Measurements from ENCODE around the gene RRH.
"Not testable (repeated sequence)": the region's sequence is repeated elsewhere in the genome, so short reads cannot be mapped to it uniquely, and the experiment has no call there.

The RRH gene, protein sequence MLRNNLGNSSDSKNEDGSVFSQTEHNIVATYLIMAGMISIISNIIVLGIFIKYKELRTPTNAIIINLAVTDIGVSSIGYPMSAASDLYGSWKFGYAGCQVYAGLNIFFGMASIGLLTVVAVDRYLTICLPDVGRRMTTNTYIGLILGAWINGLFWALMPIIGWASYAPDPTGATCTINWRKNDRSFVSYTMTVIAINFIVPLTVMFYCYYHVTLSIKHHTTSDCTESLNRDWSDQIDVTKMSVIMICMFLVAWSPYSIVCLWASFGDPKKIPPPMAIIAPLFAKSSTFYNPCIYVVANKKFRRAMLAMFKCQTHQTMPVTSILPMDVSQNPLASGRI

DNA sequence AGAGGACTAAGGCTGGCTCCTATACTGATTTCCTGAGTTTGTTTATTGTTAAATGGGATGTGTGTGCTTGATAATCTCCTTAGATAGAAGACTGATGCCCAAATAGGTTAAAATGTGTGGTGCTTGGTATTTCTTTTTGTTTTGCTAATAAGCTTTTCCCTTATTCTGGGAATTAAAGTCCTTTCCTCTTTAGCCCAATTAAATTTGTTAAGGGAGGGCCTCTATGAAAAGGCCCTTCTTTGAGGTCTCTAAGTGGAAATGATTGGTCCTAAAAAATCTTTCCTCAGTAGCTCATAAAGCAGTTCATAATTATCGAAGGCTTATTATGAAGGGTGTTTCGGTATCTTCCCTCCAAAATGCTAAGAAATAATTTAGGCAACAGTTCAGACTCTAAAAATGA is at the start of gene RRH:
TSS of gene RRH (plus strand) at position 301 of the 400 bp plus-strand sequence. CDS start at position 357, 56 bp downstream.
- in situ Hi-C loops (cut with MboI; ENCODE audit: low sequenced_read_pairs), result no loop called here

DNA sequence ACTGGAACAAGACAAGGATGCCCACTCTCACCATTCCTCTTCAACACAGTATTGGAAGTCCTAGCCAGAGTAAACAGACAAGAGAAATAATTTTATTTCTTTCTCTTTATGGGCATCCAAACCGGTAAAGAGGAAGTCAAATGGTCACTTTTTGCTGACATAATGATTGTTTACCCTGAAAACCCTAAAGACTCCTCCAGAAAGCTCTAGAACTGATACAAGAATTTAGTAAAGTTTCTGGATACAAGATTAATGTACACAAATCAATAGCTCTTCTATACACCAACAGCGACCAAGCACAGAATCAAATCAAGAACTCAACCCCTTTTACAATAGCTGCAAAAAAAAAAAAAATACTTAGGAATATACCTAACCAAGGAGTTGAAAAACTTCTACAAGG is 45.7 kb upstream of the RRH start:
- in situ Hi-C loops (cut with MboI; ENCODE audit: low sequenced_read_pairs), result not testable (repeated sequence)

DNA sequence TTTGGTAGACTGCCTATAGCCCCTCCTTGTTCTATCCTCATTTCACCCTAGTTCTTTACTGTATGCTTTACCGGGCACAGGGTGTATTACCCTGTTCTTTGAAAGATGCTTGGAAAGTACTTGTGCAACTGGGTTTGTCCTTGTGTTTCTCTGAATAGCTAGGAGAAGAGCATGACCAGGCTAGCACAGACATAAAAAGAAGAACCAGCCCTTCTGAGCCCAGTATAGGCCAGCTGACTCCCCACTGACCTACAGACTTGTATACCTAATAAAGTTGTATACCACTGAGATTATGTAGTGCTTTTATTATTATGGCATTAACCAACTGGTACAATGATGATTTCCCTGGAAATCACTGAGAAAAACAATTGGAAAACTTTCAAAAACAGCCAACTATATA is 40.9 kb upstream of the RRH start:
- in situ Hi-C loops (cut with MboI; ENCODE audit: low sequenced_read_pairs), result no loop called here

DNA sequence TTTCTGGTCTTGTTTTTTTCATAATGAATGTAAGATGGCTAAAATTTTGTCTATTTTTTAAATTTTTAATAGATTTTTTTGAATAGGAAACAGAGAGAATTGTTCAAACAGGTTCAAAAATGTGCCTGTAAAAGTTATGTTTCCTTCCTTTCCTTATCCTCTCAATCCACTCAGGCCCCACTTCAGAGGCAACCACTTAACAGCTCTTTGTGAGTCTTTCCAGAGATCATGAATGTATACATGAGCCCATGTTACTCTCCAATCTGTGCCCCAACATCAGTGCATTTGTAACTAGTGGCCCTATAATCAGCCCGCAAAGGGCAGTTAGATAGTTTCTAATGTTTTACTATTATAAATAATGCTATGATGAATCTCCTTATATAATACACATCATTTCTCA is 40.0 kb upstream of the RRH start:
- in situ Hi-C loops (cut with MboI; ENCODE audit: low sequenced_read_pairs), result no loop called here

DNA sequence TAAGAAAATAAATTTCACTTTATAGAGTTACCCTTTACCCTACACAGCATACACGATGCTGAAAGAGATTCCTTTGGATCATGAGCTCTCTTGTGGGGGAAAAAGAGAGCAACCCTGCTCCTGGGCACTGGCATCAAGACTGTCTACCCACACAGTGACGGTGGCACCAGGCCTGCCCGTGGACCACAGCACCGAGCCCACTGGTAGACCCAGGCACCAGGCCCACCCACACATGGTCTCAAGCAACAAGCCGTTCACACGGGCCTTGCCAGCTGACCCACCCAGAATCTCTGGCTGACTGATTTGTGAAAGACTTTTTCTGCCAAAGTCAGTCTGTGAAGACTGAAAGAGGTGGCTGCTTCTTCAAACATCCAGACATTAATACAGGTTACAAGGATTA is 32.7 kb upstream of the RRH start:
- in situ Hi-C loops (cut with MboI; ENCODE audit: low sequenced_read_pairs), result no loop called here

DNA sequence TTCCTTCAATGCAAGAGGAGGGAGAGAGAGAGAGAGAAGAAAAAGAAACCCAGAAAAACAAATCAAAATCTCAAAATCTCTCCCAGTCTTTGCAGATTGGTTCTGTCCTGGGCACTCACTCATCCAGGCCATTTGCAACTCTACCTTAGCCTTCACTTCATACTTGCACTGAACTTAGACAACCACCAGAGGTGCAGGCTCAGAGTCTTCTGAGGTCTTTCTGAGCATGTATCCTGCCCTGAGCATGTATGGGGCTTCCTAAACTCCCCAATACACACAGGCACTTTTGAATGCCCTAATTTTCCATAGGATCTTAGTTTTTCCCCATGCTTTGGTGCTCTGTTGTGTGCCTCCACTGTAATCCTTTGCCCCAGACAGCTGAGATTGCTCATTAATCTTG is 28.9 kb upstream of the RRH start:
- in situ Hi-C loops (cut with MboI; ENCODE audit: low sequenced_read_pairs), result no loop called here

DNA sequence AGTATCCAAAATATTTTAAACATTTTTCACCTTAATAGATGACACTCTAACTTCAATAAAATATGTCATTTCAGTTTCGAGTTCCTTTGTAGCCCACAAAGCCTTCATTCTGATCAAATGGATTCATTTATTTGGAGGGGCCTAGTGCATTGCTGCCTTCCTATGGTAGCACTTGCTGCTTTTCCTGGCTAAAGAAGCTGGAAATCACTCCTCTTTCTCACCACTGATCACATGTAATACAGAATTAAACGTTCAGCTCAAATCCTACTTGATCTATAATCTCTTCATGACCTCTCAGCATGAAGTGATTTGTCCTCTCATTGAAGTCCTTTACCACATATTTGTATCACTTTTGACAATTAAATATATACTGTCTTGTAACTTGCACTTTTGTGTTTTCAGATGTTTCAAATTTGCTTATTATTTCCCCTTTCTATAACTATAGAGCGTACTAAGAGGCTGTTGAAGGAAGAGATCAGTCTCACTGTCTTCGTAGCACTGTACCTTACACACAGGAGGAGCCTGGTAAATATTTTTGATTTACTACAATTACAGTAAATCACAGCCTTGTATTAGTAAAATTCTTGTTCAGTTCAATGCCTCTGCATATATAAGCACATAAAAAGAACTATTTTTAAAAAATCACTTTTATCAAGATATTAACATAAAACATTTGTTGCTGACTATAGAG is 26.5 kb upstream of the RRH start:
- in situ Hi-C loops (cut with MboI; ENCODE audit: low sequenced_read_pairs), result no loop called here

DNA sequence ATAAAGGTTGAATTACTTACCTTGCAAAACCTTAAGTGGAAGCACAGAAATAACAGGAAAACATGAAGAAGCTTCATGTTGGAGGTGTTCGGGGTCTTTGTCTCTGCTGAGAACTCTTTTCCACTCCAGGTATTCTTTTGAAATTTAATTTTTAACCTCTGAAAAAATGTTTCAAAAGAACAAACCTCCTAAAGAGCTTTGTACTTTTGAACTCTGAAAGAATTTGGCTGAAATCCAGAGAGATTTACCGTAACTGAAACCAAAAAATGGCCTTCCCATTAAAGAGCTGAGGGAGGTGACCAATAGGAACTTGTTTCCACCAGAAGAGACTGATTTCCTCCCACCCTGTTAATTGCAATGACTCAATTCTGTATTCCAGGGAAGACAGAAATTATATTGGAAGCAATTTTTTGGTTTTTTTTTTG is 25.9 kb upstream of the RRH start, which contains the start of gene CFI:
TSS of gene CFI (minus strand) at position 105 of the 425 bp plus-strand sequence. CDS start at position 77, 28 bp downstream.
- in situ Hi-C loops (cut with MboI; ENCODE audit: low sequenced_read_pairs), result no loop called here

DNA sequence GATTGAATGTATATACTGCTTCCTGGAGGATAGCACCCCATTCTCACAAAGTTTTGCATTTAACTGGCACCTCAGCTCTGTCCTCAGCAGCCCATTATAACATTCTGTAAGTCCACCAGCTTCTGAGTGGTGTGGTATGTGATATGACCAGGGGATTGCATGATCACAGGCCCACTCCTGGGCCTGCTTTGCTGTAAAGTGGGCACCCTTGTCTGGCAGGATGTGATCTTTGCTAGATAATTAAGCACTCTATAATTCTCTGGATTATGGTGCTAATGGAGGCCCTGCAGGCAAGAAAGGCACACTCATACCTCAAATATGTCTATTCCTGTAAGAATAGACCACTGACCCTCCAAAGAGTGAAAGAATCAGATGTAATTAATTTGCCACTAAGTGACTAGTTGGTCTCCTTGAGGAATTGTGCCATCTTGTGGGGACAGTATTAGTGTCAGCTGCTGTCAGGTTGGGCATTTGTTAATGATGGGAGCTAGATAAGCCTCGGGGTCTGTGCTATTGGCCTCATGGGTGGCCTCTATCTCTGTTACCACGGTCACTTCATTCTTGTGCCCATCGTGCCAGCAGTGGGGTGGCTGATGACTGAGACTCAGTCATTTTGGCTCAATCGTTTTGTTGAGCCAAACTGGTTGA is 23.7 kb upstream of the RRH start:
- in situ Hi-C loops (cut with MboI; ENCODE audit: low sequenced_read_pairs), result no loop called here

DNA sequence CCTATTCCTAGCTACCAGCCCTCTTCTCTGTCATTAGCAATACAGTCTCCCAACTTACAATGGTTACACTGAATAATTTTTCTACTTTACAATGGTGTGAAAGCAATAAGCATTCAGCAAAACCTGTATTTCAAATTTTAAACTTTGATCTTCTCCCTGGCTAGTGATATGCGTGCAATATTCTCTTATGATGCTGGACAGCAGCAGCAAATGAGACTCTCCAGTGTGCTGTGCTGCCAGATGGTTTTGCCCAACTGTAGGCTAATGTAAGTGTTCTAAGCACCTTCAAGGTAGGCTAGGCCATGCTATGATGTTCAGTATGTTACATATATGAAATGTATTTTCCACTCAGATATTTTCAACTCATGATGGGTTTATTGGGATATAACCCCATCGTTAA is 18.1 kb upstream of the RRH start:
- in situ Hi-C loops (cut with MboI; ENCODE audit: low sequenced_read_pairs), result loop anchor here (10.0 kb wide), 1 partner anchor 385 kb away; no protein-coding TSS in a partner anchor

DNA sequence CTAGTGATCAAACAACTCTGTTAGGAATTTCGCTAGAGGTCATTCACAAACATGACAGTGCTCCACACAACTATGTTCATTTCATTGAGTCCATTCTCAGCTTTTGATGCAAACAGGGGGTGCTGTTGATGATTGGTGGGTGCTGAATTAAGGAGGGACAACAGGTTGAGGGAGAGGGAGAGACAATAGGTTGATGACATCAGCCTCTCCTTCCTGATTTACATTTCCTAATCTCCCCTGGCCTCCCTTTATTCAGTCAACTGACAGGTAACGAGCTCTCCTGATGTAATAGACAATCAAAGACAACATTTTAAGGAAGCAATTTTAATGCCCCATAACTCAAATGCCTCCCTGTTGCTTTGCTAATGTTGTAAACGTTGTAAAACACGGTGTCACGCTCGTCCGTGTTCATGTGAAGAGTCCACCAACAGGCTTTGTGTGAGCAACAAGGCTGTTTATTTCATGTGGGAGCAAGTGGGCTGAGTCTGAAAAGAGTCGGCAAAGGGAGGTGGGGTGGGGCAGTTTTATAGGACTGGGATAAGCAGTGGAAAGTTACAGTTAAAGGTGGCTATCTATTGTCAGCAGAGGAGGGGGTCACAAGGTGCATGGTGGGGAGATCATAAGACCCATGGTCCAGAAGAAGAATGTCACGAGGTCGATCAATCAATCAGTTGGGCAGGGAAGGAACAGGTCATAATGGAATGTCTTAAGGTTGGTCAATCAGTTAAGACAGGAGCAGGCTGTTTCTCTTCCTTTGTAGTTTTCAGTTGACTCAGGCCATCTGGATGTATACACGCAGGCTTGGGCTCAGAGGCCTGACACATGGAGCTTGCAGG is 17.0 kb upstream of the RRH start:
- in situ Hi-C loops (cut with MboI; ENCODE audit: low sequenced_read_pairs), result loop anchor here (10.0 kb wide), 1 partner anchor 386 kb away; no protein-coding TSS in a partner anchor

DNA sequence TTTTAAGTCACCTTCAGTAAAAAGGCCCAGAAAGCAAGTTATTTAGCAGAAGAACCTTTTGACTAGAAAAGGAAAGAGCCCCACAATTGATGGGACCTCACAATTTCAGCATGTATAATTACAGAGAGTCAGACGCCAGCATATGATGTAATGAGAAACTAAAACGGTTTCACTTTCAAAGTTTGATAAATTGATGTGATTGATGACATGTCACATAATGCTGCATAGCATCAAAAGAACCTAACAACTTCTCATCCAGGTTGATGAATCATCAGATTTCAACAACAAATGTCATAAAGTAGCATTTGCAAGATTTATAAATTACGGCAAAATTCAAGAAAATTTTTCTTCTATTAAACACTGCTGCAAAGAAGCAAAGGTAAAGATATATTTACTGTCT is 16.1 kb upstream of the RRH start:
- in situ Hi-C loops (cut with MboI; ENCODE audit: low sequenced_read_pairs), result loop anchor here (10.0 kb wide), 1 partner anchor 387 kb away; no protein-coding TSS in a partner anchor

DNA sequence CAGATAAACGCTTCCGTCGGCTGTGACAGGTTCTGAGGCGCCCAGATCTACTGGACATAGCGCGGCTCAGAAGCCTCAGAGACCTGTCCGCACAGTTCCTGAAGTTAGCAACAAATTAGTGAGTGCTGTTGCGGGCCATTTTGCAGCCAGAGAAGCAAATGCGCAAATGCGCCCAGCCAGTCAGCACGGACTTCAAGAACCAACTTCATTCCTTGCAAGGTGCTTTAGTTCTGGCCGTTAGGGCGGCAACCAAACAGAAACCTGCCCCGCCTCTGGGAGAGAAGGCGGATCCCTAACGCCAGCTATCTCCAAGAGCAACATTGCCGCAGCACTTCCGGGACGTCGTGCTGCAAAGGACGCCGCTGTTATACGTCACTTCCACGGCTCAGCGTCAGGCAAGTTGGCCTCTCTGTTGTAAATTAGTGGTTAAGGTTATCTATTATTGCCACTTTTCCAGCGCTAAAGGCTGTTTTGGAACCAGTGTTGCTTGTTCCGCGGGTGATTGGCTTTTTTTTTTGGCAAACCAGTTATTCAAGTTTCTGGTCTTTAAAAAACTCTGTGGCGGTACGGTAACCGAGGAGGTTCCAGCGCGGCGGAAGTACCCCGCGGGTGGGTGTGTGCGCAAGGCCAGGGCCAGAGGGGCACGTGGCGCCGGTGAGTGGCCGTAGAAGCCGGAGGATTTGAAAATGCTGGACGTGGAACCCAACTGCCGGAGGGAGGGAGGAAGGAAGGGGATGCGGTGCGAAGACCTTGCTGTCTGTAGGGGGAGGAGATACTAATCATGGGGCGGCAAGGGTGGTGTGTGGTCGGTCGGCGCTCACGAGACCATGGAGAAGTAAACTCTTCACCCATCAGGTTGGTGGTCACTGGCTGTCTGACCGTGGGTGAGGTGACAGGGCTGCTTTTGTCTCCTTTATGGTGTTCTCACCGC is 12.4 kb upstream of the RRH start, which contains the start of gene GAR1:
TSS of gene GAR1 (plus strand) at position 612 of the 931 bp plus-strand sequence. CDS start 403 bp downstream, outside the sequence.
- in situ Hi-C loops (cut with MboI; ENCODE audit: low sequenced_read_pairs), result loop anchor here (10.0 kb wide), 1 partner anchor 391 kb away; no protein-coding TSS in a partner anchor

DNA sequence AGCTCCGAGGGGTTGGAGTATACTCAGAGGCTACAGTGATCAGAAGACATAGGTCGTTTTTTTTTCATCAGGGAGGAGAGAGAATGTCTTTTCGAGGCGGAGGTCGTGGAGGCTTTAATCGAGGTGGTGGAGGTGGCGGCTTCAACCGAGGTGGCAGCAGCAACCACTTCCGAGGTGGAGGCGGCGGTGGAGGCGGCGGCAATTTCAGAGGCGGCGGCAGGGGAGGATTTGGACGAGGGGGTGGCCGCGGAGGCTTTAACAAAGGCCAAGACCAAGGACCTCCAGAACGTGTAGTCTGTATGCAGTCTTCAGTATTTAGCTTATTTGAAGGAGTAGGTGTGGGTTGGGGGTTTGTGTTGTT is 11.7 kb upstream of the RRH start:
- in situ Hi-C loops (cut with MboI; ENCODE audit: low sequenced_read_pairs), result loop anchor here (10.0 kb wide), 1 partner anchor 391 kb away; no protein-coding TSS in a partner anchor

DNA sequence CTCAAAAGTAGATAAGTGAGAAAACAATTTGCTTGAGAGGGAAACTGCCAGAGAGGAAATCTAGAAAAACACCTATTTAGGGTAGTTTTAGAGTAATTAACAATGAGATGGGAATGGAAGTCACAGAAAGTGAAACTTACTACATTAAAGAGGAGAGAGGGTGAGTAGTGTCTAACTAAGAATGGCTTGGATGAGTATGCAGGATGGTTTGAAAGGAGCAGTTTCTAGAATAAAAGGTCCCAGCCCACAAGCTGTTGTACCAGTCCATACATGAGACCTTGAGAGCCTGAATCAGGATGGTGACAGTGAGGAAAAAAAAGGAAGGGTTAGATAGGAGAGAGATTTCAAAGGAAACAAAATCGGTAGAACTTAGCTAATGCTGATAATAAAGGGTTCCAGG is 10.9 kb upstream of the RRH start:
- in situ Hi-C loops (cut with MboI; ENCODE audit: low sequenced_read_pairs), result loop anchor here (10.0 kb wide), 1 partner anchor 392 kb away; no protein-coding TSS in a partner anchor

DNA sequence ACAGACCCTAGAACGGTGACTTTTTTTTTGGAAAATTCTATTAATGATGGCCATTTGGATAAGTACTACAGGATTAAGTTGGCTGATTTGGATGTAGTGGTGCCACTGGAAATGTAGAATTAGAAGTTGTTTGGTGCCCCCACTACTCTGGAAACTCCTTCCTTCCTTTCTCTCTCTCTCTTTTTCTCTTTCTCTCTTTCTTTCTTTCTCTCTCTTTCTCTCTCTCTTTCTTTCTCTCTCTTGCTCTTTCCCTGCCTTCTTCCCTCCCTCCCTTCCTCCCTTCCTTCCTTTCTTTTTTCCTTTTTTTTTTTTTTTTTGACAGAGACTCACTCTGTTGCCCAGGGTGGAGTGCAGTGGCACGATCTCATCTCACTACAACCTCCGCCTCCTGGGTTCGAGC is 9.5 kb upstream of the RRH start:
- in situ Hi-C loops (cut with MboI; ENCODE audit: low sequenced_read_pairs), result loop anchor here (10.0 kb wide), 1 partner anchor 393 kb away; no protein-coding TSS in a partner anchor

DNA sequence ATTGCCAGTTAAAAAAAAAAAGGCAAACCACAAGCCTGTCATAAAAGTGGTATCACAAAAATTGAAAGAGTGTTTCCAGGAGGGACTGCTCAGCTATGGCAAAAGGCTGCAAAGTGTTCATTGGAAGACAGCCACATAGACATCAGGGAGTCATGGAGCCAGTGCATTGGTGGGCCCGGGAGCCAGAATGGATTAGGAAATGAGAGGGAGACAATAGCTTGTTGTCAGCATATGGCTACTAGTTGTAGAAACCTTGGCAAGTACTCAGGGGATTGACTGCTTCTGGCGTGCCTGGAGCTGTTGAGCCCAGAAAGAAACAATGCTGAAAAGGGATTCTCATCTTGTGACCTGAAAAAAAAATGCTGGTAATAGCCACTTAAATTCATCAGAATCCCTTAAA is 7.2 kb upstream of the RRH start:
- in situ Hi-C loops (cut with MboI; ENCODE audit: low sequenced_read_pairs), result no loop called here

DNA sequence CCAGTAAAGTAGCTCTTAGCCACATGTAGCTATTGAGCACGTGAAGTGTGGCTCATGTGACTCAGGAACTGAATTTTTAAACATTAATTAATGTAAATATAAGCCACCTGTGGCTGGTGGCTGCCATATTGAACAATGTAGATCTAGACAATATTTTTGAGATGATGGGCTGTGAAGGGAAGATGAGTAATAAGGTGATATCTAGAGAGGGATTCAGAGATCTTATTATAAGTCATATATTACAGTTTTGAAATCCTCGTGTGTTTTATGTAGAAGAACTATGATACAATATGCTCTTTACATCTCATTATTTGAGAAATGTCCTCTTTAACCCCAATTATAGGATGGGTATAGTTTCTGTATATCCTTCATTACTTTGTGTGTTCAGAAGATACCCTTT is 6.6 kb upstream of the RRH start:
- in situ Hi-C loops (cut with MboI; ENCODE audit: low sequenced_read_pairs), result no loop called here

DNA sequence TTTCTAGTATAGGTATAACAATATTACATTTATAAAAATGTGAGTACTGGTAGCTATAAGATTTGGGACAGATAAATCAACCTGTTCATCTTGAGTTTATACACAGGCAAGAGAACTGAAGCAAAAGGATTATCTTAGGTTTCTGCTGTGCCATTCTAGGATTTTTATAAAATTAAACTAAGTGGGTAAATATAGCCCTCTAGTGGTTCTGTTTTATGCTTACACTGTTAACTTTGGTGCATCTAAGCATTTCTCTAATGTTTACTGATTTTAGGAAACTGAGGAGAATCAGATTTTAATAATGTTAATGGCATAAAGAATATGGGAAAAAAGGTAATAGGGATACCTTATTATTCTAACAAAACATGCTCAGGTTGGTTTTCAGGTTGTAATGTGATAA is 1.1 kb upstream of the RRH start:
- in situ Hi-C loops (cut with MboI; ENCODE audit: low sequenced_read_pairs), result no loop called here
